ENCODE results near the gene UBA6.

GRCh38 chr4:67727124-67727850 is 26.3 kb upstream of the UBA6 start:
- no peak for TF ChIP-seq TAF1 (IDR thresholded peaks at IDR 0.05; ENCODE audit: low read depth, low read length)
- TF ChIP-seq POLR2A (IDR thresholded peaks at IDR 0.05; ENCODE audit: low read depth, low read length) = no peak
- TF ChIP-seq SPI1 (IDR thresholded peaks at IDR 0.05; ENCODE audit: low read depth, low read length) = no peak
